SK-N-SH treated with all-trans-retinoic acid at 6 μM for 48 hours (cell line): Measurements from ENCODE around the gene FAM180A.

Source experiments
- ATAC-seq: fragments of 200-7000 bp; cut with Tn5 transposase; 3 replicates; pipeline ENCODE4 v1.9.1; 2020; ENCODE audit warnings: mild to moderate bottlenecking, moderate library complexity
- BACH2 ChIP-seq: fragments of 250-450 bp; sonication (Bioruptor Pico); IDR thresholded peaks from 2 replicates; pipeline ENCODE4 v1.9.0; 2021; ENCODE audit warnings: mild to moderate bottlenecking, borderline replicate concordance
- CSDC2 ChIP-seq: fragments of 250-450 bp; sonication (Bioruptor Pico); IDR thresholded peaks from 2 replicates; pipeline ENCODE4 v1.5.0; 2020; ENCODE audit warnings: mild to moderate bottlenecking, moderate library complexity
- ESRRG ChIP-seq: fragments of 250-450 bp; sonication (Bioruptor Pico); IDR thresholded peaks from 2 replicates; pipeline ENCODE4 v1.6.1; 2021; ENCODE audit warnings: mild to moderate bottlenecking
- GLIS3 ChIP-seq: fragments of 250-450 bp; sonication (Bioruptor Pico); IDR thresholded peaks from 2 replicates; pipeline ENCODE4 v1.5.0; 2020; ENCODE audit warnings: mild to moderate bottlenecking, moderate library complexity
- ISL1 ChIP-seq: fragments of 250-450 bp; sonication (Bioruptor Pico); IDR thresholded peaks from 2 replicates; pipeline ENCODE4 v2.1.2; 2022; ENCODE audit warnings: mild to moderate bottlenecking, moderate library complexity
- OSR1 ChIP-seq: fragments of 250-450 bp; sonication (Bioruptor Pico); IDR thresholded peaks from 2 replicates; pipeline ENCODE4 v1.8.0; 2022; ENCODE audit warnings: moderate library complexity, mild to moderate bottlenecking, inconsistent platforms
- PATZ1 ChIP-seq: fragments of 250-450 bp; sonication (Bioruptor Pico); IDR thresholded peaks from 2 replicates; pipeline ENCODE4 v1.8.0; 2020; ENCODE audit warnings: mild to moderate bottlenecking, moderate library complexity, borderline replicate concordance
- POU6F1 ChIP-seq: fragments of 250-450 bp; sonication (Bioruptor Pico); IDR thresholded peaks from 2 replicates; pipeline ENCODE4 v1.8.0; 2021; ENCODE audit warnings: low read depth, mild to moderate bottlenecking, moderate library complexity, borderline replicate concordance
- PPARA ChIP-seq: fragments of 250-450 bp; sonication (Bioruptor Pico); IDR thresholded peaks from 2 replicates; pipeline ENCODE4 v1.5.0; 2020; ENCODE audit warnings: mild to moderate bottlenecking, borderline replicate concordance
- RARB ChIP-seq: fragments of 250-450 bp; sonication (Bioruptor Pico); IDR thresholded peaks from 2 replicates; pipeline ENCODE4 v1.8.0; 2021; ENCODE audit warnings: mild to moderate bottlenecking, moderate library complexity
- SNAI2 ChIP-seq: fragments of 250-450 bp; sonication (Bioruptor Pico); IDR thresholded peaks from 2 replicates; pipeline ENCODE4 v1.5.0; 2020; ENCODE audit warnings: mild to moderate bottlenecking, moderate library complexity
- TCF4 ChIP-seq: fragments of 250-450 bp; sonication (Bioruptor Pico); IDR thresholded peaks from 2 replicates; pipeline ENCODE4 v1.8.0; 2021; ENCODE audit warnings: mild to moderate bottlenecking, moderate library complexity, borderline replicate concordance
- ZC3H10 ChIP-seq: fragments of 250-450 bp; sonication (Bioruptor Pico); IDR thresholded peaks from 2 replicates; pipeline ENCODE4 v1.5.1; 2021; ENCODE audit warnings: mild to moderate bottlenecking, moderate library complexity
- ZFP3 ChIP-seq: fragments of 250-450 bp; sonication (Bioruptor Pico); IDR thresholded peaks from 2 replicates; pipeline ENCODE4 v1.5.0; 2020; ENCODE audit warnings: mild to moderate bottlenecking, moderate library complexity
- ZFP30 ChIP-seq: fragments of 450-650 bp; formaldehyde crosslinking; IDR thresholded peaks from 2 replicates; pipeline ENCODE4 v1.5.0; 2022; ENCODE audit warnings: mild to moderate bottlenecking, moderate library complexity
- ZNF565 ChIP-seq: fragments of 450-650 bp; formaldehyde crosslinking; conservative IDR thresholded peaks from 2 replicates; pipeline ENCODE4 v1.5.0; 2020; ENCODE audit warnings: low read depth, mild to moderate bottlenecking, moderate library complexity
- ZNF70 ChIP-seq: fragments of 450-650 bp; formaldehyde crosslinking; IDR thresholded peaks from 2 replicates; pipeline ENCODE4 v1.5.0; 2020; ENCODE audit warnings: mild to moderate bottlenecking, moderate library complexity
- ZNF8 ChIP-seq: fragments of 450-650 bp; formaldehyde crosslinking; IDR thresholded peaks from 2 replicates; pipeline ENCODE4 v1.5.0; 2020; ENCODE audit warnings: mild to moderate bottlenecking, moderate library complexity
- TF ChIP-seq, protein P1 (sequence below): fragments of 250-450 bp; sonication (Bioruptor Pico); IDR thresholded peaks from 2 replicates; pipeline ENCODE4 v1.5.0; 2020; ENCODE audit warnings: mild to moderate bottlenecking, moderate library complexity
- TF ChIP-seq, protein P2 (sequence below): fragments of 250-450 bp; sonication (Bioruptor Pico); IDR thresholded peaks from 2 replicates; pipeline ENCODE4 v1.5.1; 2020; ENCODE audit warnings: low read depth, mild to moderate bottlenecking, moderate library complexity
- TF ChIP-seq, protein P3 (sequence below): fragments of 250-450 bp; sonication (Bioruptor Pico); IDR thresholded peaks from 2 replicates; pipeline ENCODE4 v1.5.1; 2021; ENCODE audit warnings: mild to moderate bottlenecking, moderate library complexity

Gene FAM180A

DNA sequence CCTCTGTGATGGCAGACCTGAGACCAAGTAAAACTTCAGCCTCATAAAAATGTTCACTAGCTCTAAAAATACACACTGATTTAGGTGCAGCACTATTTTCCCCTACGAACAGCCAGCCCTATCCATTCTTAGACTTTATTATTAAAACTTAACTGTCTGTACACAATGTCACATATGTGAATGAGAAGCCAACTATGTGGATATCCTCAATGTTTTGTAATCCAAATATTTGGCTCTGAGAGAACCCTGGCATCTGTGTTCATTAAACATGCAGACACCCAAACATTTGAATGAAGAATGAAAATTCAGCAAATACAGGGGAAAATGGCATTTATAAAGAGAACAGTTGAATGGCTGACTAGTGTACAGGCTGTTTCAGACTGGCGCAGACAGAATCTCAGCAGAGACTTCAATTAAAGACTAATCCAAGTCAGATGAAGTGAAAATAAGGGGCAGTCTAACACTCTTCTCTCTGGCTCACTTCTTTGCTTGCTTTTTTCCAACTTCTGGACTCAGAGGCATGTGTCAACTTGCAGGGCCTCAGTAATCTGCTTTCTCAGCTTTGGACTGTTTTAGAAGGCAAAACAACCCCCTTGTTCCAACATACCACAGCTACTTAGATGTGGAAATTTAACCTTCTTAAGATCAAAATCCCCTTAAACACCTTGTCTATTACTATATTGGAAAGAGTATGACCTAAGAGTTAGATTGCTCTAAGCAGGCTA lies 47.4 kb upstream of the FAM180A start (continued):
- no peak for TF ChIP-seq ZFP3

DNA sequence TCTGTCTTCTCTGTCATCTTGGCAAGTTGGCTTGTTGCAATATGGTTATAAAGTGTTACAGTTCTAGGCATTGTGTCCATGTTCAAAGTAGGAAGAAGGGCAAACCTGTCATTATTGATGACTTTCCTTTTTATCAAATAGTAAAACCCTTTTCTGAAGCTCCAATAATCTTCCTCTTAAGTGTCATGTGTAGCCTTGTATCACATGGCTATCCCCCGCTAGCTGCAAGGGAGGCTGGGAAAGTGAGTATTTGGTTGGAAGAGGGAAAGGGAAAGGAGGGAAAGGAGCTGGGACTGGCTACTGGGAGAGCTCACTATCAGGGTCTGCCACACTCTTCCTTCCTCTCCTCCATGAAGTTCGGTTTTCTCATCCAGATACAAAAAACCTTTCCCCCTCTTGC lies 45.2 kb upstream of the FAM180A start:
- TF ChIP-seq ZFP3 (no peak), GLIS3 (CRISPR knock-in tag) (no peak), TCF4 (CRISPR knock-in tag) (no peak)
- TF ChIP-seq, protein P1, sequence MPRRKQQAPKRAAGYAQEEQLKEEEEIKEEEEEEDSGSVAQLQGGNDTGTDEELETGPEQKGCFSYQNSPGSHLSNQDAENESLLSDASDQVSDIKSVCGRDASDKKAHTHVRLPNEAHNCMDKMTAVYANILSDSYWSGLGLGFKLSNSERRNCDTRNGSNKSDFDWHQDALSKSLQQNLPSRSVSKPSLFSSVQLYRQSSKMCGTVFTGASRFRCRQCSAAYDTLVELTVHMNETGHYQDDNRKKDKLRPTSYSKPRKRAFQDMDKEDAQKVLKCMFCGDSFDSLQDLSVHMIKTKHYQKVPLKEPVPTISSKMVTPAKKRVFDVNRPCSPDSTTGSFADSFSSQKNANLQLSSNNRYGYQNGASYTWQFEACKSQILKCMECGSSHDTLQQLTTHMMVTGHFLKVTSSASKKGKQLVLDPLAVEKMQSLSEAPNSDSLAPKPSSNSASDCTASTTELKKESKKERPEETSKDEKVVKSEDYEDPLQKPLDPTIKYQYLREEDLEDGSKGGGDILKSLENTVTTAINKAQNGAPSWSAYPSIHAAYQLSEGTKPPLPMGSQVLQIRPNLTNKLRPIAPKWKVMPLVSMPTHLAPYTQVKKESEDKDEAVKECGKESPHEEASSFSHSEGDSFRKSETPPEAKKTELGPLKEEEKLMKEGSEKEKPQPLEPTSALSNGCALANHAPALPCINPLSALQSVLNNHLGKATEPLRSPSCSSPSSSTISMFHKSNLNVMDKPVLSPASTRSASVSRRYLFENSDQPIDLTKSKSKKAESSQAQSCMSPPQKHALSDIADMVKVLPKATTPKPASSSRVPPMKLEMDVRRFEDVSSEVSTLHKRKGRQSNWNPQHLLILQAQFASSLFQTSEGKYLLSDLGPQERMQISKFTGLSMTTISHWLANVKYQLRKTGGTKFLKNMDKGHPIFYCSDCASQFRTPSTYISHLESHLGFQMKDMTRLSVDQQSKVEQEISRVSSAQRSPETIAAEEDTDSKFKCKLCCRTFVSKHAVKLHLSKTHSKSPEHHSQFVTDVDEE (CRISPR knock-in tag): no peak
- TF ChIP-seq, all 23 proteins: peak for 0
- ATAC-seq: no peak

- ATAC-seq: no peak
- TF ChIP-seq OSR1 (CRISPR knock-in tag): no peak
- TF ChIP-seq, protein P2, sequence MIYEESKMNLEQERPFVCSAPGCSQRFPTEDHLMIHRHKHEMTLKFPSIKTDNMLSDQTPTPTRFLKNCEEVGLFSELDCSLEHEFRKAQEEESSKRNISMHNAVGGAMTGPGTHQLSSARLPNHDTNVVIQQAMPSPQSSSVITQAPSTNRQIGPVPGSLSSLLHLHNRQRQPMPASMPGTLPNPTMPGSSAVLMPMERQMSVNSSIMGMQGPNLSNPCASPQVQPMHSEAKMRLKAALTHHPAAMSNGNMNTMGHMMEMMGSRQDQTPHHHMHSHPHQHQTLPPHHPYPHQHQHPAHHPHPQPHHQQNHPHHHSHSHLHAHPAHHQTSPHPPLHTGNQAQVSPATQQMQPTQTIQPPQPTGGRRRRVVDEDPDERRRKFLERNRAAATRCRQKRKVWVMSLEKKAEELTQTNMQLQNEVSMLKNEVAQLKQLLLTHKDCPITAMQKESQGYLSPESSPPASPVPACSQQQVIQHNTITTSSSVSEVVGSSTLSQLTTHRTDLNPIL (CRISPR knock-in tag): no peak
- no peak for TF ChIP-seq RARB (CRISPR knock-in tag)
- TF ChIP-seq PATZ1 (CRISPR knock-in tag): no peak
- no peak for TF ChIP-seq CSDC2
- TF ChIP-seq, protein P1 (CRISPR knock-in tag): no peak
- TF ChIP-seq ZNF8 (CRISPR knock-in tag): no peak
- no peak for TF ChIP-seq GLIS3 (CRISPR knock-in tag)
- TF ChIP-seq ISL1 (CRISPR knock-in tag): no peak
- TF ChIP-seq POU6F1 (CRISPR knock-in tag): no peak
- no peak for TF ChIP-seq BACH2 (CRISPR knock-in tag)
- TF ChIP-seq SNAI2 (CRISPR knock-in tag): no peak
- no peak for TF ChIP-seq PPARA
- TF ChIP-seq, protein P3, sequence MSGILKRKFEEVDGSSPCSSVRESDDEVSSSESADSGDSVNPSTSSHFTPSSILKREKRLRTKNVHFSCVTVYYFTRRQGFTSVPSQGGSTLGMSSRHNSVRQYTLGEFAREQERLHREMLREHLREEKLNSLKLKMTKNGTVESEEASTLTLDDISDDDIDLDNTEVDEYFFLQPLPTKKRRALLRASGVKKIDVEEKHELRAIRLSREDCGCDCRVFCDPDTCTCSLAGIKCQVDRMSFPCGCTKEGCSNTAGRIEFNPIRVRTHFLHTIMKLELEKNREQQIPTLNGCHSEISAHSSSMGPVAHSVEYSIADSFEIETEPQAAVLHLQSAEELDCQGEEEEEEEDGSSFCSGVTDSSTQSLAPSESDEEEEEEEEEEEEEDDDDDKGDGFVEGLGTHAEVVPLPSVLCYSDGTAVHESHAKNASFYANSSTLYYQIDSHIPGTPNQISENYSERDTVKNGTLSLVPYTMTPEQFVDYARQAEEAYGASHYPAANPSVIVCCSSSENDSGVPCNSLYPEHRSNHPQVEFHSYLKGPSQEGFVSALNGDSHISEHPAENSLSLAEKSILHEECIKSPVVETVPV (CRISPR knock-in tag): no peak
- no peak for TF ChIP-seq TCF4 (CRISPR knock-in tag)
- no peak for TF ChIP-seq ZNF70 (CRISPR knock-in tag)
- no peak for TF ChIP-seq ESRRG (CRISPR knock-in tag)
- TF ChIP-seq ZC3H10 (CRISPR knock-in tag): no peak
- no peak for TF ChIP-seq ZFP30 (CRISPR knock-in tag)
- no peak for TF ChIP-seq ZNF565 (CRISPR knock-in tag)
- TF ChIP-seq, all 23 proteins: peak for 0
These were observed 44.3 kb upstream of the FAM180A start for GRCh38 chr7:135792866-135793265.
